ENCODE data around the gene PCBP3.

PCBP3 gene

GRCh38 chr21:45962531-45963231 is 319.2 kb downstream of the PCBP3 start:
- TF ChIP-seq CTCF (IDR thresholded peaks at IDR 0.05; ENCODE audit: control extremely low read depth, extremely low read depth, low read depth, missing control alignments) = no peak
- ChIA-PET POLR2A (no interaction called here), CTCF (interaction anchor here (1.1 kb wide), 1 partner anchor 9 kb away, joined by 4 read pairs; no protein-coding TSS in a partner anchor)
- DNase-seq (ENCODE audit: extremely low spot score) = no peak

DNA sequence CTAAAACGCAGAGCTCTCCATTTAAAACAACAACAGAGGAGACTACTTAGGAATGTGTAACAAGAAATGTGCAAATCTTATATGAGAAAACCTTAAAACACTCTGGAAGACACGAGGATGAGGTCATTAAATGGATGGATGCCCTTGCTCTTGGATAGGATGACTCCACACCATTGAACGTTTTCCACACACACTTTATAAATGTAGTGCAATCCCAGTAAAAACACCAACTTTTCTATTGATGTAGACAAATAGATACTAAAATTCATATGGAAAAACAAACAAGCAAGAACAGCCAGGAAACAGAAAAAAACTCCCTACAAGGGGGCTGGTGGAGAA is 319.7 kb downstream of the PCBP3 start:
- ChIA-PET CTCF (interaction anchor here (1.1 kb wide), 1 partner anchor 8 kb away, joined by 4 read pairs; no protein-coding TSS in a partner anchor), POLR2A (no interaction called here)
- TF ChIP-seq CTCF (IDR thresholded peaks at IDR 0.05; ENCODE audit: control extremely low read depth, extremely low read depth, low read depth, missing control alignments) = no peak
- DNase-seq (ENCODE audit: extremely low spot score) = no peak

- POLR2A ChIA-PET = no interaction called here
- DNase-seq (ENCODE audit: extremely low spot score) = no peak
- CTCF ChIA-PET = no interaction called here
Measured at GRCh38 chr21:45964649-45965048, 321.1 kb downstream of the PCBP3 start.

DNA sequence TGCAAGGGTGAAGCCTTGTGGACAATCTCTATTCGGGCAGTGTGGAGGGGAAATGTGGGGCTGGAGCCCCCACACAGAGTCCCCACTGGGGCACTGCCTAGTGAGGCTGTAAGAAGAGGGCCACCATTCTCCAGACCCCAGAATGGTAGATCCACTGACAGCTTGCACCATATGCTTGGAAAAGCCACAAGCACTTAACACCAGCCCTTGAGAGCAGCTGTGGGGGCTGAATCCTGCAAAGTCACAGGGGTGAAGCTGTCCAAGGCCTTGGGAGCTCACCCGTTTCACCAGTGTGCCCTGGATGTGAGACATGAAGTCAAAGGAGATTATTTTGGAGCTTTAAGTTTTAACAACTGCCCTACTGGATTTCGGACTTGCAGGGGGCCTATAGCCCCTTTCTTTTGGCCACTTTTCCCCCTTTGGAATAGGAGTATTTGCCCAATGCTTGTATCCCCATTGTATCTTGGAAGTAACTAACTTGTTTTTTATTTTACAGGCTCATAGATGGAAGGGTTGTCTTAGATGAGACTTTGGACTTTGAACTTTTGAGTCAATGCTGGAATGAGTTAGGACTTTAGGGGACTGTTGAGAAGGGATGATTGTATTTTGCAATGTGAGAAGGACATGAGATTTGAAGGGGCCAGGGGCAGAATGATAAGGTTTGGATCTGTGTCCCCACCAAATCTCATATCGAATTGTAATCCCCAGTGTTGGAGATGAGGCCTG is 321.7 kb downstream of the PCBP3 start:
- ChIA-PET CTCF (no interaction called here), POLR2A (no interaction called here)

More at GRCh38 chr21:45964649-45965048, 321.1 kb downstream of the PCBP3 start:
- TF ChIP-seq CTCF (IDR thresholded peaks at IDR 0.05; ENCODE audit: control extremely low read depth, extremely low read depth, low read depth, missing control alignments) = no peak

GRCh38 chr21:45966791-45967394 is 323.4 kb downstream of the PCBP3 start:
- no peak for DNase-seq (ENCODE audit: extremely low spot score)
- TF ChIP-seq CTCF (IDR thresholded peaks at IDR 0.05; ENCODE audit: control extremely low read depth, extremely low read depth, low read depth, missing control alignments) = no peak
- CTCF ChIA-PET = no interaction called here
- POLR2A ChIA-PET = no interaction called here

More for the DNA sequence above, 321.7 kb downstream of the PCBP3 start:
- no peak for DNase-seq (ENCODE audit: extremely low spot score)
- no peak for TF ChIP-seq CTCF (IDR thresholded peaks at IDR 0.05; ENCODE audit: control extremely low read depth, extremely low read depth, low read depth, missing control alignments)

GRCh38 chr21:45969921-45970673 is 326.6 kb downstream of the PCBP3 start:
- ChIA-PET POLR2A (no interaction called here), CTCF (interaction anchor here (0.7 to 2.1 kb wide), 7 partner anchors 11 to 179 kb away, joined by 4 to 10 read pairs (median 4); no protein-coding TSS in a partner anchor)
- TF ChIP-seq CTCF (IDR thresholded peaks at IDR 0.05; ENCODE audit: control extremely low read depth, extremely low read depth, low read depth, missing control alignments) = no peak
- DNase-seq (ENCODE audit: extremely low spot score) = no peak
